ENCODE data around the gene PYGB.

PYGB gene

DNA sequence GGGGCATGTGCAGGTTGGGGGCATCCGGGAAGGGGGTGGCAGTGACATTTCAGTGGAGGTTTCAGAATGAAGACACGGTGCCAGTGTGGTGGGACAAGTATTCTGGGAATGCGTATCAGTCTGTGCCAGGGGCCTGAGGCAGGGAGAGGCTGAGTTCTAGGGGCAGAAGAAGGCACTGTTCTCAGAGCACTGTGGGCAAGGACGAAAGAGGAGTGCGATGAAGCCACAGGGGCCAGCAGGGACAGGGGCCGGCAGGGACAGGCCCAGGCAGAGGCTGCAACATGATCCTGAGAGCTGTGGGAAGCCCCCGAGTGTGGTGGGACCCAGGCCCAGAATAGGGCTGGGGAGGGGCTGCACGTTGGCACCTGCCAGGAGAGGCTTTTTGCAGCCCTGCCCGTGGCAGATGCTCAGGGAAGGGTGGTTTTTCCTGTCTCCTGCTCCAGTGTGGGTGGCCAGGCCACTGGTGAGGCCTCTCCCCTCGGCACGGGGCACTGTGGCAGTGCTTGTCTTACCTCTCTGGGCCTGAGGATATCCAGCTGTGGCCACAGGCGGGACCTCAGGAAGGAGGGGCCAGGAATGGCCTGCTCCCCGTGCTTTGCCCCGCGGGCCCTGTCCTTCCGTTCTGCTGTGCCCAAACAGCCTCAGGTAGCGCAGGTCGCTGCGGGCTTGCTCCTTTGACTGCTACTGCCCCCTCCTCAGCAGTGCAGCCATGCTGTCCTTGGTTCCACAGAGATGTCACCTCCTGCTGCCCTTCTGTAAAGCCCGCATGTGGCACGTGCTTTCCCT lies 42.4 kb upstream of the PYGB start:
- TF ChIP-seq, protein P1, sequence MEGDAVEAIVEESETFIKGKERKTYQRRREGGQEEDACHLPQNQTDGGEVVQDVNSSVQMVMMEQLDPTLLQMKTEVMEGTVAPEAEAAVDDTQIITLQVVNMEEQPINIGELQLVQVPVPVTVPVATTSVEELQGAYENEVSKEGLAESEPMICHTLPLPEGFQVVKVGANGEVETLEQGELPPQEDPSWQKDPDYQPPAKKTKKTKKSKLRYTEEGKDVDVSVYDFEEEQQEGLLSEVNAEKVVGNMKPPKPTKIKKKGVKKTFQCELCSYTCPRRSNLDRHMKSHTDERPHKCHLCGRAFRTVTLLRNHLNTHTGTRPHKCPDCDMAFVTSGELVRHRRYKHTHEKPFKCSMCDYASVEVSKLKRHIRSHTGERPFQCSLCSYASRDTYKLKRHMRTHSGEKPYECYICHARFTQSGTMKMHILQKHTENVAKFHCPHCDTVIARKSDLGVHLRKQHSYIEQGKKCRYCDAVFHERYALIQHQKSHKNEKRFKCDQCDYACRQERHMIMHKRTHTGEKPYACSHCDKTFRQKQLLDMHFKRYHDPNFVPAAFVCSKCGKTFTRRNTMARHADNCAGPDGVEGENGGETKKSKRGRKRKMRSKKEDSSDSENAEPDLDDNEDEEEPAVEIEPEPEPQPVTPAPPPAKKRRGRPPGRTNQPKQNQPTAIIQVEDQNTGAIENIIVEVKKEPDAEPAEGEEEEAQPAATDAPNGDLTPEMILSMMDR (IDR thresholded peaks at IDR 0.05; ENCODE audit: extremely low read depth, missing control alignments) = no peak

DNA sequence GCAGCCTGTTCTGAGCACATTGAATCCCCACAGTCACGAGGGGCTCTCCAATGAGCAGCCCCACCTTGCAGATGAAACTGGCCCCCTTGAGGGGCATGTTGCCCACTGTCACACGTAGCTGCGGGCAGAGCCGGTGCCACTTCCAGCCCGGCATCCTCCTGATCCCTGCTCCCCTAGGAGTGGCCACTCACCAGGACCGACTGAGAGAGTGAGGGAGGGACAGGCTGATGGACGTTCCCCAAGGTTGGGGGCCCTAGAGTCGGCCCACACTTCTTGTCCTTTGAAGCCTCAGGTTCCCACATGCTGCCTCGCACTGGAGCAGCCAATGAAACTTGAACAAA lies 41.9 kb upstream of the PYGB start:
- TF ChIP-seq, protein P1 (IDR thresholded peaks at IDR 0.05; ENCODE audit: extremely low read depth, missing control alignments) = no peak
- DNase-seq (ENCODE audit: low spot score) = no peak

More for the DNA sequence above, 42.4 kb upstream of the PYGB start:
- DNase-seq (ENCODE audit: low spot score) = no peak

DNA sequence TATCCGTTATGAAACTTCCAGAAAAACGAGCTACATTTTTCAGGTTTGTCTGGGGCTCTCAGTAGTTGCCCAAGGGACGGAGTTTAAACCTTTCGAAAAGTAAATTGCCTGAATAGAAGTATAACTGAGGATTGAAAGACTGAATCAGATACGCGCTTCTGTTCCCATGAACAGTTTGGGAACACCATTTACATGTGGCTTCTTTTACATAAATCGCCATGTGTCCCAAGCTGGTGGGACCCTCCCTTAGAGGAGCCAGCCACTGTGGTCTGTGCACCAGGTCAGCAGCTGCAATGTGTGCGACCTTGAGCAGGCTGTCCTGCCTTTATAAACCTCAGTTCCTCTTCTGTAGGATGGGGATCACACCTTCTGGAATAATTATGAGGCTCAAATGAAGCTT lies 41.3 kb upstream of the PYGB start:
- TF ChIP-seq, protein P1 (IDR thresholded peaks at IDR 0.05; ENCODE audit: extremely low read depth, missing control alignments) = no peak
- no peak for DNase-seq (ENCODE audit: low spot score)

DNA sequence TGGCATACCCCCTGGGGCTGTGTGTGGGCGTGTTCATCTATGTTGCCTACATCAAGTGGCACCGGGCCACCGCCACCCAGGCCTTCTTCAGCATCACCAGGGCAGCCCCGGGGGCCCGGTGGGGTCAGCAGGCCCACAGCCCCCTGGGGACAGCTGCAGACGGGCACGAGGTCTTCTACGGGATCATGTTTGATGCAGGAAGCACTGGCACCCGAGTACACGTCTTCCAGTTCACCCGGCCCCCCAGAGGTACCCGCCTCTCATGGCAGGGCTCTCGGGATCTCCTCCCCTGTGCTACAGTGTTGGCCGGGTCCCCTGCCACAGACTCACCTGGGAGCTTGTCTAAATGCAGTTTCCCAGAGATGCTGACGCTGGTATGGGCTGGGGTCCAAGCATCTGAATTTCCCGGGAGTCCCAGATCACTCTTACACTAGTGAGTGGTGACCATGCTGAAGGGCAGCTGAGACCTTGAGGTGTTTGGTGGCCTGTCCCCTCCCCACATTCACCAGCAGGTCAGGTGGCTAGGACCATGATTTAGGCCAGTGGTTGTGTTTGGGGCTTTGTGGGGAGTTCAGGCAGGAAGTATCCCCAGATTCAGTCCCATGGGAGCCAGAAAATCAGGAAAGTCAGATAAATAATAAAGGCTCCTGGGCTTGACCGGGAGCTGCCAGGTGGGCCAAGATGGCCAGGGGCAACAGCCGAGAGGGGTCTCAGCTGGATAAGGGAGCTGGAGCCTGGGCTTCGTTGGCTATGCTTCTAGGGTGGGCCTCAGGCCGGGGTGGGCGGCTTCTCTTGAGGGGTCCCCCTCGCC lies 40.5 kb upstream of the PYGB start:
- TF ChIP-seq, protein P1 (IDR thresholded peaks at IDR 0.05; ENCODE audit: extremely low read depth, missing control alignments) = no peak

DNA sequence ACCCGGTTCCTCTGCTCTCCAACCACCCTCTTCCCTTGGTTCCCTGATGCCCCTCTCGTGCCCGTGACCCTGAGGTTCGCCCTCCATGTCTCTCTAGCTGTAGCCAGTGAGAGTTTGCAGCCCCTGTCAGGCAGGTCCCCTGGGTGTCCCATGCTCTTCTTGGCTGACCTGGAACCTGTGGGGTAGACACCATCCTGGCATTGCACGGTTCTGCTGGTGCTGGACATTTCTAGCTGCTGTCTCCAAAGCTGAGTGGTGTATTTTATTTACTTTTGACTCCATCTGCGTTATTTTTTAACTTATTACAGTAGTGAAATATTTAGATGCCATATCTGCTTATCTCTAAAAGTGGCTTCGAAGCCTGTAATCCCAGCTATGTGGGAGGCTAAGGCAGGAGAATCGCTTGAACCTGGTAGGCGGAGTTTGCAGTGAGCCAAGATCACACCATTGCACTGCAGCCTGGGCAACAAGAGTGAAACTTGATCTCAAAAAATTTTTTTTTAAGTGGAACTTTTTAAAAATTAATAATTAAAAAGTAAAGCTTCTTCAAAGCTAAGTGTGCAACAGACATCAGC lies 39.8 kb upstream of the PYGB start:
- DNase-seq (ENCODE audit: low spot score) = no peak
- TF ChIP-seq, protein P1 (IDR thresholded peaks at IDR 0.05; ENCODE audit: extremely low read depth, missing control alignments) = no peak

More for the DNA sequence above, 40.5 kb upstream of the PYGB start:
- DNase-seq (ENCODE audit: low spot score) = no peak

DNA sequence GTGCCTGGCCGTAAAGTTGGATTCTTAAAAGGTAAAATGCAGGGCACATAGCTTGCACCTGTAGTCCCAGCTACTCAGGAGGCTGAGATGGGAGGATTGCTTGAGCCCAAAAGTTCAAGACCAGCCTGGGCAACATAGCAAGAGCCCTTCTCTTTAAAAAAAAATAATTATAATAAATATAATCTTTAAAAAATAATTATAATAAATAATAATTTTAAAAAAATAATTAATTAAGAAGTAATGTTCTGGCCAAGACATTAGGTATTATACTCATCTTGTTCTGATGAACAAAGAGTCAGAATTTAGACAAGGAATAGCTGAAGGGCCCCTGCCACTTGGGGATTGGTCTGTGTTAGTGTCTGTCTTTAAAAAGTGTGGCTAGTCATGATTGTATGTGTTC lies 38.5 kb upstream of the PYGB start:
- no peak for DNase-seq (ENCODE audit: low spot score)
- TF ChIP-seq, protein P1 (IDR thresholded peaks at IDR 0.05; ENCODE audit: extremely low read depth, missing control alignments) = no peak

DNA sequence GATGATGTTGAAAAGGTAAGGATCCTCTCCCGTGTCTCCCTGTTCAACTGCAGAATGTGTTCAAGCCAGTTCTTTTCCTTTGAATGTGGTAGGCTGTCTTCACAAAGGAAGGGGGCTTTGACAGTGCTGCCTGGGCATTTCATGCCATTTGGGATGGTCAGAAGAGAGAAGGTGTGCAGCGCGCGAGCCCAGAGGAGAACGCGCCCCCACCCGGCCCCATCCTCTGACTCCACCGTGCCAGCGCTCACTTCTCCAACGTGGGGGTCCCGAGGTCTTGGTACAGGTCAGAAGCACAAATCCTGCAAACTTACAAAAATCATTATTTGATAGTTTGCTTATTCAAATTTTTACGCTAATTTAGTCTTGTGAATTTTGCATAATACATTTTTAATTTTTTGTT lies 38.0 kb upstream of the PYGB start:
- DNase-seq (ENCODE audit: low spot score) = no peak
- TF ChIP-seq, protein P1 (IDR thresholded peaks at IDR 0.05; ENCODE audit: extremely low read depth, missing control alignments) = no peak
